Neural cell (in vitro differentiated cells): Measurements from ENCODE around the gene CCSAP. TPM values are rescaled to one million over a fixed set of nuclear protein-coding genes. Genes with fewer than 3 reads are reported as not detected.
"Not testable (repeated sequence)": the region's sequence is repeated elsewhere in the genome, so short reads cannot be mapped to it uniquely, and the experiment has no call there.

Experiments
- H2AFZ ChIP-seq: fragments of 200-600, 300-800 bp; sonication (generic), shearing (Covaris generic); 2 replicates; pipeline ENCODE4 v1.6.0; 2014; ENCODE audit warnings: low read depth, mild to moderate bottlenecking, antibody characterized with exemption, low read length, moderate library complexity
- H3F3A ChIP-seq: fragments of 200-600 bp; shearing (Covaris generic); 2 replicates; pipeline ENCODE4 v1.6.1; 2016; ENCODE audit warnings: mild to moderate bottlenecking, moderate library complexity, mixed read lengths, antibody characterized with exemption, low read length; ENCODE audit not compliant: insufficient read depth, poor library complexity, severe bottlenecking
- H3K27ac ChIP-seq: fragments of 200-600, 300-800 bp; sonication (generic), shearing (Covaris generic); 2 replicates; pipeline ENCODE4 v1.5.1; 2014; ENCODE audit warnings: mild to moderate bottlenecking, low read length, moderate library complexity
- H3K27me3 ChIP-seq: fragments of 300-800, 200-600 bp; sonication (generic), shearing (Covaris generic); 2 replicates; pipeline ENCODE4 v1.6.0; 2014; ENCODE audit warnings: mild to moderate bottlenecking, low read depth, low read length, moderate library complexity; ENCODE audit not compliant: insufficient read depth
- H3K36me3 ChIP-seq: fragments of 300-800, 200-600 bp; sonication (generic), shearing (Covaris generic); 2 replicates; pipeline ENCODE4 v1.5.1; 2014; ENCODE audit warnings: mild to moderate bottlenecking, antibody characterized with exemption, low read length, moderate library complexity; ENCODE audit not compliant: insufficient read depth
- H3K4me2 ChIP-seq: fragments of 300-800, 200-600 bp; sonication (generic), shearing (Covaris generic); 2 replicates; pipeline ENCODE4 v1.6.0; 2014; ENCODE audit warnings: mild to moderate bottlenecking, low read length
- H3K4me3 ChIP-seq: fragments of 300-800, 200-600 bp; sonication (generic), shearing (Covaris generic); 2 replicates; pipeline ENCODE4 v1.5.1; 2014; ENCODE audit warnings: mild to moderate bottlenecking, low read length, moderate library complexity
- H3K79me2 ChIP-seq: fragments of 200-600 bp; shearing (Covaris generic); replicated peaks from 2 replicates; pipeline ENCODE4 v1.6.0; 2014; ENCODE audit warnings: mild to moderate bottlenecking, low read length, moderate library complexity; ENCODE audit not compliant: insufficient read depth
- H3K9ac ChIP-seq: fragments of 300-800, 200-600 bp; sonication (generic), shearing (Covaris generic); 2 replicates; pipeline ENCODE4 v1.6.1; 2016; ENCODE audit warnings: mild to moderate bottlenecking, low read length, mixed read lengths
- H3K9me2 ChIP-seq: fragments of 200-600 bp; shearing (Covaris generic); 2 replicates; pipeline ENCODE4 v1.6.1; 2016; ENCODE audit warnings: mild to moderate bottlenecking, low read length, mixed read lengths; ENCODE audit not compliant: insufficient read depth
- H3K9me3 ChIP-seq: fragments of 200-600, 300-800 bp; sonication (generic), shearing (Covaris generic); 2 replicates; pipeline ENCODE4 v1.6.1; 2016; ENCODE audit warnings: mild to moderate bottlenecking, mixed run types, low read length, moderate library complexity, mixed read lengths
- H4K20me1 ChIP-seq: fragments of 200-600 bp; shearing (Covaris generic); 2 replicates; pipeline ENCODE4 v1.6.1; 2016; ENCODE audit warnings: mild to moderate bottlenecking, mixed run types; ENCODE audit not compliant: insufficient read depth
- CTCF ChIP-seq: fragments of 450-650 bp; IDR thresholded peaks from 2 replicates; pipeline ENCODE4 v1.5.1; 2014; ENCODE audit warnings: antibody characterized with exemption, mild to moderate bottlenecking, moderate library complexity; ENCODE audit not compliant: poor library complexity, severe bottlenecking
- EP300 ChIP-seq: fragments of 450-650 bp; conservative IDR thresholded peaks from 2 replicates; pipeline ENCODE4 v1.6.1; 2014; ENCODE audit warnings: antibody characterized with exemption, mild to moderate bottlenecking, moderate library complexity; ENCODE audit not compliant: poor library complexity, severe bottlenecking
- EZH2 ChIP-seq: fragments of 200-600, 300-800 bp; shearing (Covaris generic), sonication (generic); IDR thresholded peaks from 2 replicates; pipeline ENCODE4 v1.6.1; 2014; ENCODE audit warnings: antibody characterized with exemption, low read length, borderline replicate concordance, mild to moderate bottlenecking; ENCODE audit not compliant: insufficient read depth, poor library complexity, severe bottlenecking
- MXI1 ChIP-seq: fragments of 450-650 bp; conservative IDR thresholded peaks from 2 replicates; pipeline ENCODE4 v1.6.1; 2014; ENCODE audit warnings: antibody characterized with exemption, mild to moderate bottlenecking; ENCODE audit not compliant: poor library complexity, severe bottlenecking
- POLR2AphosphoS5 ChIP-seq: IDR thresholded peaks from 2 replicates; pipeline ENCODE4 v1.6.1; 2012
- RAD21 ChIP-seq: fragments of 450-650 bp; conservative IDR thresholded peaks from 2 replicates; pipeline ENCODE4 v1.6.1; 2014; ENCODE audit warnings: antibody characterized with exemption, mild to moderate bottlenecking, moderate library complexity
- REST ChIP-seq: IDR thresholded peaks from 2 replicates; pipeline ENCODE4 v1.6.1; 2012; ENCODE audit warnings: borderline replicate concordance
- SMC3 ChIP-seq: fragments of 450-650 bp; conservative IDR thresholded peaks from 2 replicates; pipeline ENCODE4 v1.6.1; 2014; ENCODE audit warnings: antibody characterized with exemption, mild to moderate bottlenecking, moderate library complexity; ENCODE audit not compliant: poor library complexity
- TAF1 ChIP-seq: IDR thresholded peaks from 2 replicates; pipeline ENCODE4 v1.6.1; 2012; ENCODE audit warnings: low read depth
- polyA plus RNA-seq: library from polyadenylated mRNA; depleted of rRNA; stranded (reverse); fragments of >200 nt; gene quantifications from 2 replicates; pipeline ENCODE4 v1.2.3, GENCODE V29; 2014

The CCSAP gene
- polyA plus RNA-seq, 1 donor from 2014 or later, result 66.7 TPM

- H3F3A ChIP-seq, result no peaks in the 10 kb centered on the region
- H4K20me1 ChIP-seq, result no peaks in the 10 kb centered on the region
- H2AFZ ChIP-seq, result no peak overlapping the region
- H3K4me2 ChIP-seq, result no peak overlapping the region
- no peaks in the 10 kb centered on the region for H3K36me3 ChIP-seq
- TF ChIP-seq EP300 (no peak), CTCF (no peak), EZH2 (no peak), POLR2AphosphoS5 (no peak), SMC3 (no peak), TAF1 (no peak), MXI1 (no peak), RAD21 (no peak), REST (no peak)
- no peaks in the 10 kb centered on the region for H3K9me2 ChIP-seq
- no peaks in the 10 kb centered on the region for H3K27me3 ChIP-seq
- no peaks in the 10 kb centered on the region for H3K9me3 ChIP-seq
- no peak overlapping the region for H3K27ac ChIP-seq
- no peak overlapping the region for H3K4me3 ChIP-seq
- no peaks in the 10 kb centered on the region for H3K79me2 ChIP-seq
- H3K9ac ChIP-seq, result no peak overlapping the region
Observed at GRCh38 chr1:229293528-229294204, 49.2 kb downstream of the CCSAP start.

- not testable (repeated sequence) for H3K9me2 ChIP-seq, H2AFZ ChIP-seq, H3K9ac ChIP-seq
Observed at GRCh38 chr1:229291686-229292085, 51.2 kb downstream of the CCSAP start.

GRCh38 chr1:229288516-229288915 is 54.3 kb downstream of the CCSAP start:
- H3K79me2 ChIP-seq, result peaks cover 9% of the 10 kb centered on the region
- no peaks in the 10 kb centered on the region for H3K27me3 ChIP-seq
- no peak overlapping the region for H3K4me2 ChIP-seq
- H3K27ac ChIP-seq, result no peak overlapping the region
- H3K9me3 ChIP-seq, result no peaks in the 10 kb centered on the region
- TF ChIP-seq SMC3, result no peak
- TF ChIP-seq EZH2, result no peak
- no peak for TF ChIP-seq CTCF
- TF ChIP-seq RAD21, result no peak
- TF ChIP-seq REST, result no peak
- TF ChIP-seq MXI1, result no peak
- no peak for TF ChIP-seq POLR2AphosphoS5
- no peak for TF ChIP-seq TAF1
- no peak for TF ChIP-seq EP300
- no peaks in the 10 kb centered on the region for H4K20me1 ChIP-seq
- no peak overlapping the region for H2AFZ ChIP-seq
- no peaks in the 10 kb centered on the region for H3F3A ChIP-seq
- H3K9me2 ChIP-seq, result no peaks in the 10 kb centered on the region
- H3K9ac ChIP-seq, result no peak overlapping the region
- no peak overlapping the region for H3K4me3 ChIP-seq
- no peaks in the 10 kb centered on the region for H3K36me3 ChIP-seq

More at GRCh38 chr1:229291686-229292085, 51.2 kb downstream of the CCSAP start:
- not testable (repeated sequence) for H3K27ac ChIP-seq, H3K27me3 ChIP-seq, H3K4me2 ChIP-seq, H3F3A ChIP-seq, H3K4me3 ChIP-seq, H3K9me3 ChIP-seq, H3K36me3 ChIP-seq, H4K20me1 ChIP-seq, H3K79me2 ChIP-seq
